Calu3 (cell line): ENCODE measurements around the gene CDH9. TPM values are rescaled to one million over a fixed set of nuclear protein-coding genes. Genes with fewer than 3 reads are reported as not detected.

Source experiments
- BruUV-seq: library from RNA; stranded (reverse); fragments of 400-500 nt; replicated peaks from 2 replicates; lab custom pipeline; 2021; lab: Mats Ljungman, UMichigan
- CTCF ChIA-PET: fragments of 300-600 bp; sonication (Branson Sonifier 250); formaldehyde crosslinking; loops from one replicate; lab custom pipeline; 2022; ENCODE audit warnings: antibody characterized with exemption; lab: Charles Lee
- DNase-seq: peaks from one replicate; pipeline ENCODE4 v3.0.0; 2022
- H3K27ac Mint-ChIP-seq: one replicate; pipeline ENCODE4 v1.8.0; 2022; ENCODE audit warnings: mixed read lengths; ENCODE audit not compliant: unreplicated experiment
- H3K27me3 Mint-ChIP-seq: one replicate; pipeline ENCODE4 v1.8.0; 2022; ENCODE audit warnings: mixed read lengths; ENCODE audit not compliant: unreplicated experiment
- H3K36me3 Mint-ChIP-seq: one replicate; pipeline ENCODE4 v1.8.0; 2022; ENCODE audit warnings: mild to moderate bottlenecking, moderate library complexity, mixed read lengths; ENCODE audit not compliant: insufficient read depth, unreplicated experiment
- H3K4me1 Mint-ChIP-seq: one replicate; pipeline ENCODE4 v1.8.0; 2022; ENCODE audit warnings: mild to moderate bottlenecking, low read depth, mixed read lengths; ENCODE audit not compliant: unreplicated experiment
- H3K4me3 Mint-ChIP-seq: one replicate; pipeline ENCODE4 v1.8.0; 2022; ENCODE audit warnings: mild to moderate bottlenecking, low read depth, moderate library complexity, mixed read lengths; ENCODE audit not compliant: unreplicated experiment
- H3K9me3 Mint-ChIP-seq: one replicate; pipeline ENCODE4 v1.8.0; 2022; ENCODE audit warnings: low read depth, mixed read lengths; ENCODE audit not compliant: unreplicated experiment
- intact Hi-C: fragments of 100-400 bp; cut with micrococcal nuclease; formaldehyde crosslinking; loops from one replicate; pipeline ENCODE4 v1.10.0; 2022; ENCODE audit not compliant: unreplicated experiment
- total RNA-seq: library from RNA; stranded (reverse); gene quantifications from 2 replicates; pipeline ENCODE4 v1.2.3, GENCODE V29; 2022
- TF ChIP-seq, protein P1 (sequence below): fragments of 200-600 bp; IDR thresholded peaks from one replicate; pipeline ENCODE4 v1.8.0; 2022; ENCODE audit warnings: antibody characterized with exemption; ENCODE audit not compliant: unreplicated experiment

Gene CDH9
- total RNA-seq, 1 experiment from 2014 or later = not detected

DNA sequence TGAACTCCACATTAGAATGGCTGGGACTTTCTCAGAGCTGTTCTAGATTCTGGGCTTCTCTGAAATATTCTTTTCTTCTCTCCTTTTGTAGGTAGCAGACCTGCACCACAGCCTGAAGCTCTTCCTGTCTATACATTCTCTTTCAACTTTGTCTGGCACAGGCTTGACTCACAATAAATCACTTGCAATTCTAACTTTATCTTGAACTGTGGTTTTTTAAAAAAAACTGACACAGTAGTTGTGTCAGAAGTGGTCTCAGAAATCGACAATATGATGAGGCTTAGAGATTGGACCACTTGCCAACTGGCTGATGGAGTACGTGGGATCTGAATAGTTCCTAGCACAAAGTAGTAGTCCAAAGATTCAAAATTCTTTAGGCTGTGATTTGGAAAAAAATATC is 24.1 kb upstream of the CDH9 start:
- no peaks in the 10 kb centered on the region for H3K27me3 Mint-ChIP-seq
- no peak overlapping the region for H3K27ac Mint-ChIP-seq
- TF ChIP-seq, protein P1, sequence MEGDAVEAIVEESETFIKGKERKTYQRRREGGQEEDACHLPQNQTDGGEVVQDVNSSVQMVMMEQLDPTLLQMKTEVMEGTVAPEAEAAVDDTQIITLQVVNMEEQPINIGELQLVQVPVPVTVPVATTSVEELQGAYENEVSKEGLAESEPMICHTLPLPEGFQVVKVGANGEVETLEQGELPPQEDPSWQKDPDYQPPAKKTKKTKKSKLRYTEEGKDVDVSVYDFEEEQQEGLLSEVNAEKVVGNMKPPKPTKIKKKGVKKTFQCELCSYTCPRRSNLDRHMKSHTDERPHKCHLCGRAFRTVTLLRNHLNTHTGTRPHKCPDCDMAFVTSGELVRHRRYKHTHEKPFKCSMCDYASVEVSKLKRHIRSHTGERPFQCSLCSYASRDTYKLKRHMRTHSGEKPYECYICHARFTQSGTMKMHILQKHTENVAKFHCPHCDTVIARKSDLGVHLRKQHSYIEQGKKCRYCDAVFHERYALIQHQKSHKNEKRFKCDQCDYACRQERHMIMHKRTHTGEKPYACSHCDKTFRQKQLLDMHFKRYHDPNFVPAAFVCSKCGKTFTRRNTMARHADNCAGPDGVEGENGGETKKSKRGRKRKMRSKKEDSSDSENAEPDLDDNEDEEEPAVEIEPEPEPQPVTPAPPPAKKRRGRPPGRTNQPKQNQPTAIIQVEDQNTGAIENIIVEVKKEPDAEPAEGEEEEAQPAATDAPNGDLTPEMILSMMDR = no peak
- no peak overlapping the region for H3K4me3 Mint-ChIP-seq
- intact Hi-C loops = loop anchor here (5.0 kb wide), 1 partner anchor 550 kb away; no protein-coding TSS in a partner anchor
- no peak for DNase-seq
- CTCF ChIA-PET = no interaction called here
- H3K36me3 Mint-ChIP-seq = no peaks in the 10 kb centered on the region
- H3K4me1 Mint-ChIP-seq = no peaks in the 10 kb centered on the region
- no TSS peak for BruUV-seq
- H3K9me3 Mint-ChIP-seq = peaks cover 11% of the 10 kb centered on the region

DNA sequence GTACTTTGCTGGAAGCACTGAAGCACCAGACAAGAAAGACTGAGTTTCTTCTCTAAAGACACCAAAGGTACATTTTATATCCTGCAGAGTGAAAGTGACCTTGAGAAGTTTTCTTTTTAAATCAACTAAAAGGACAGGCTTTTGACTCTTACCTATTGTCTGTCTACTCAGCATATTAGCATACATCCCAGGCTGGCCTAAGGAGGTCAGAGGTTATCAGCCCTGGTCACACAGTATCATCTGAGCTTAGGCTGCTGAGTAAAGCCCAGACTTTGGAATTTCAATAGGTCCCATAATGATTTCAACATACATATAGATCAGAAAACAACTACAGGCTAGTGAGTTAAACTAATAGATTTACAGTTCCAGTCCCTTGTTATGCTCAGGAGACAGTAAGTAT is 10.1 kb upstream of the CDH9 start:
- DNase-seq = no peak
- CTCF ChIA-PET = no interaction called here
- intact Hi-C loops = no loop called here
- H3K27ac Mint-ChIP-seq = no peak overlapping the region
- no TSS peak for BruUV-seq
- no peaks in the 10 kb centered on the region for H3K27me3 Mint-ChIP-seq
- no peaks in the 10 kb centered on the region for H3K36me3 Mint-ChIP-seq
- TF ChIP-seq, protein P1 = no peak
- peaks cover 4% of the 10 kb centered on the region for H3K9me3 Mint-ChIP-seq
- no peaks in the 10 kb centered on the region for H3K4me1 Mint-ChIP-seq
- H3K4me3 Mint-ChIP-seq = no peak overlapping the region

DNA sequence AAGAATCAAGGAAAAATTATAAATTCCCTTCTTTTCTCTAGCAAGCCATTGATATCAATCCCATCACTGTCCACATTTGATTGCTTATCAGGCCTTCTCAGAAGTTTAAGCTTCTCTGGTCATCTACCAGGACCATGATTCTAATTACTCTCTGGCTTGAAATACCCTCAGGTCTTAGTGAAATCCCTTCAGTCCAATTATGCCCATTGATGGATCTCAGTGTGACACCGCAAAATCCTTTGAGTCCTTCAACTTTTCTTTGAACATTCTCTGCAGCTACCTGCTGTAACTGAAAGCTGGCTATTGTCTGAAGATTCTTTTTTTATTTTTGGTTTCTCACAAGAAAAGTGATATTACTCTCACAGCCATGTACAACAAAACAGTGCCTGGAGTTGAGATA is 3.0 kb upstream of the CDH9 start:
- BruUV-seq = no TSS peak
- intact Hi-C loops = no loop called here
- Mint-ChIP-seq H3K4me1 (no peaks in the 10 kb centered on the region), H3K27ac (no peak overlapping the region), H3K9me3 (peaks cover 2% of the 10 kb centered on the region), H3K4me3 (no peak overlapping the region), H3K36me3 (no peaks in the 10 kb centered on the region), H3K27me3 (no peaks in the 10 kb centered on the region)
- TF ChIP-seq, protein P1 = no peak
- no peak for DNase-seq
- CTCF ChIA-PET = no interaction called here

DNA sequence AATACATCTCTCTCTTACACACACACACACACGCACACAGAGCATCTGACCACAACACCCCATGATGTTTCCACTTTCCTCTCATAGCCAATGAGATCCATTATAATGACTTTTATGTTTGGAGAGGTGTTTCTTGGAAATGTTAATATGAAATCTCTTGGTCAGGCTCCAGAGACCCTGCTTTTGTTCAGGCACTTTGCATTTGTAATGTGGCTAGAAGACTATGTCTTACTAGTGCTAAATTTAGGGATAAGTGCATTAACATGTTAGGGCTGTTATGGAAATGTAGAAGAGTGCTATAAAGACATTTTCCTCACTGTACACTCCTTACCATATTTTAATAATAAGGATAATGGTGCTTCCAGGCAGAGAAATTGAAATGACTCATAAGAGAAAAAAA is 3.8 kb downstream of the CDH9 start:
- TF ChIP-seq, protein P1 = no peak
- no peaks in the 10 kb centered on the region for H3K4me1 Mint-ChIP-seq
- no peak overlapping the region for H3K4me3 Mint-ChIP-seq
- H3K36me3 Mint-ChIP-seq = no peaks in the 10 kb centered on the region
- intact Hi-C loops = no loop called here
- DNase-seq = no peak
- no peak overlapping the region for H3K27ac Mint-ChIP-seq
- H3K27me3 Mint-ChIP-seq = no peaks in the 10 kb centered on the region
- no TSS peak for BruUV-seq
- H3K9me3 Mint-ChIP-seq = peaks cover 2% of the 10 kb centered on the region
- CTCF ChIA-PET = no interaction called here
